HEK293T (cell line): Measurements from ENCODE around the gene SZT2.

Experiments used
- CTCF ChIA-PET: fragments of 350-600 bp; formaldehyde crosslinking; extraction: SDS; loops from one replicate; lab custom pipeline; 2021; ENCODE audit warnings: antibody characterized with exemption, inconsistent platforms; lab: Yijun Ruan, JAX
- POLR2A ChIA-PET: fragments of 350-600 bp; formaldehyde crosslinking; extraction: SDS; loops from one replicate; lab custom pipeline; 2020; ENCODE audit warnings: antibody characterized with exemption, inconsistent platforms; lab: Yijun Ruan, JAX
- DNase-seq: peaks from one replicate; pipeline ENCODE4 v3.0.0; 2012; ENCODE audit warnings: mixed read lengths; ENCODE audit errors: extremely low spot score
- ARNT ChIP-seq: fragments of 450-650 bp; IDR thresholded peaks from 2 replicates; pipeline ENCODE4 v1.6.1; 2017; ENCODE audit warnings: mild to moderate bottlenecking
- BHLHE40 ChIP-seq: fragments of 450-650 bp; IDR thresholded peaks from 2 replicates; pipeline ENCODE4 v1.6.1; 2016; ENCODE audit warnings: mild to moderate bottlenecking, moderate library complexity, borderline replicate concordance
- CTBP1 ChIP-seq: fragments of 450-650 bp; IDR thresholded peaks from 2 replicates; pipeline ENCODE4 v1.6.1; 2016; ENCODE audit warnings: borderline replicate concordance
- ELF4 ChIP-seq: fragments of 450-650 bp; IDR thresholded peaks from 2 replicates; pipeline ENCODE4 v1.6.1; 2017; ENCODE audit warnings: antibody characterized with exemption
- FOXA1 ChIP-seq: fragments of 450-650 bp; IDR thresholded peaks from 2 replicates; pipeline ENCODE4 v1.6.1; 2016; ENCODE audit warnings: mild to moderate bottlenecking
- FOXK2 ChIP-seq: fragments of 450-650 bp; IDR thresholded peaks from 2 replicates; pipeline ENCODE4 v1.6.1; 2016; ENCODE audit warnings: mild to moderate bottlenecking
- FOXM1 ChIP-seq: fragments of 450-650 bp; IDR thresholded peaks from 2 replicates; pipeline ENCODE4 v1.6.1; 2017; ENCODE audit warnings: mild to moderate bottlenecking, borderline replicate concordance
- HDGF ChIP-seq: fragments of 450-650 bp; IDR thresholded peaks from 2 replicates; pipeline ENCODE4 v1.6.1; 2017; ENCODE audit warnings: antibody characterized with exemption, borderline replicate concordance
- L3MBTL2 ChIP-seq: fragments of 450-650 bp; conservative IDR thresholded peaks from 2 replicates; pipeline ENCODE4 v1.6.1; 2016; ENCODE audit warnings: mild to moderate bottlenecking
- LEF1 ChIP-seq: fragments of 450-650 bp; IDR thresholded peaks from 2 replicates; pipeline ENCODE4 v1.6.1; 2017; ENCODE audit warnings: mild to moderate bottlenecking, borderline replicate concordance
- NFRKB ChIP-seq: fragments of 450-650 bp; IDR thresholded peaks from 2 replicates; pipeline ENCODE4 v1.6.1; 2016; ENCODE audit warnings: mild to moderate bottlenecking, moderate library complexity
- SP1 ChIP-seq: fragments of 450-650 bp; IDR thresholded peaks from 2 replicates; pipeline ENCODE4 v1.6.1; 2017
- SUZ12 ChIP-seq: fragments of 450-650 bp; IDR thresholded peaks from 2 replicates; pipeline ENCODE4 v1.6.1; 2016; ENCODE audit warnings: mild to moderate bottlenecking
- TARDBP ChIP-seq: fragments of 450-650 bp; IDR thresholded peaks from 2 replicates; pipeline ENCODE4 v1.6.1; 2016
- ZNF384 ChIP-seq: fragments of 450-650 bp; IDR thresholded peaks from 2 replicates; pipeline ENCODE4 v1.6.1; 2016
- TF ChIP-seq, protein P1 (sequence below): fragments of 450-650 bp; IDR thresholded peaks from 2 replicates; pipeline ENCODE4 v1.6.1; 2016

SZT2 gene

DNA sequence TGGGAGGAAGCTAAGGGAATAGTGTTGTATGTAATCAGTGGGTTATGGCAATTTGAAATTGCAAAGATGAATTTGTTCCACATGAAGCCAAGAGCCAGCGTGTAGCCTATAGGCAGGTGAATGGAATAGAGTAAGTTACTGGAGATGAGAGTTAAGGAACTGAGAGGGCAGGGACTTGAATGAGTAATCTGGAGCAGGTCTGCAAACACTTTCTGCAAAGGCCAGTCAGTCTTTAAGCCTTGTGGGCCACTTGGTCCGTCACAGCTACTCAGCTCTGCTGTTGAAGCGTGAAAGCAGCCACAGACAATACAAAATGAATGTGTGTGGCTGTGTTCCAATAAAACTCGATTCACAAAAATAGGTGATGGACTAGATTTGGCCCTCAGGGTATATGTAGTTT is 29.2 kb downstream of the SZT2 start:
- POLR2A ChIA-PET, result interaction anchor here (1.0 kb wide), 1 partner anchor 29 kb away, joined by 3 read pairs; the partner anchor contains the start of genes MED8 and SZT2
- DNase-seq, result no peak
- TF ChIP-seq CTBP1 (no peak), SP1 (no peak), FOXM1 (no peak)
- CTCF ChIA-PET, result no interaction called here

- CTCF ChIA-PET, result no interaction called here
- POLR2A ChIA-PET, result no interaction called here
- DNase-seq, result no peak
- TF ChIP-seq ZNF384 (no peak), ARNT (no peak), FOXM1 (no peak), NFRKB (no peak), CTBP1 (no peak), LEF1 (no peak), SUZ12 (no peak), FOXA1 (no peak), TARDBP (no peak), L3MBTL2 (no peak), FOXK2 (no peak), SP1 (no peak)
- TF ChIP-seq, protein P1, sequence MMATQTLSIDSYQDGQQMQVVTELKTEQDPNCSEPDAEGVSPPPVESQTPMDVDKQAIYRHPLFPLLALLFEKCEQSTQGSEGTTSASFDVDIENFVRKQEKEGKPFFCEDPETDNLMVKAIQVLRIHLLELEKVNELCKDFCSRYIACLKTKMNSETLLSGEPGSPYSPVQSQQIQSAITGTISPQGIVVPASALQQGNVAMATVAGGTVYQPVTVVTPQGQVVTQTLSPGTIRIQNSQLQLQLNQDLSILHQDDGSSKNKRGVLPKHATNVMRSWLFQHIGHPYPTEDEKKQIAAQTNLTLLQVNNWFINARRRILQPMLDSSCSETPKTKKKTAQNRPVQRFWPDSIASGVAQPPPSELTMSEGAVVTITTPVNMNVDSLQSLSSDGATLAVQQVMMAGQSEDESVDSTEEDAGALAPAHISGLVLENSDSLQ, result no peak
Measured at GRCh38 chr1:43419627-43420425, 30.1 kb downstream of the SZT2 start.

DNA sequence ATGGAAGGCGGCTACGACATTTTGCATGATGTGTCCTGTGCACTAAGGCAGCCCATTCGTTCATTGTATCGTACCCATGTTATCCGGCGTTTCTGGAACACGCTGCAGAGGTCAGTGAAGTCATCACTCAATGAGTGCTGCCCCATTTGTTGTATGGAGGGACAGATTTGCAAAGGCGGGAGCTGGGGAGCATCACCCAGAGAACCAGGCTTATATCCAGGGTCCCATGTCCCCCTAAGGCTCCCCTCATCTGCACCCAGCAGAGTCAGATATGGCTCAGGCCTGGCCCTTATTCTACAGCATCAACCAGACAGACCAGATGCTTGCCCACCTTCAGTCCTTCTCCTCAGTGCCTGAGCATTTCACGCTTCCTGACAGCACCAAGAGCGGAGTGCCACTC is 31.2 kb downstream of the SZT2 start:
- CTCF ChIA-PET, result no interaction called here
- DNase-seq, result no peak
- POLR2A ChIA-PET, result no interaction called here
- no peak for TF ChIP-seq ELF4
- TF ChIP-seq BHLHE40, result no peak
- no peak for TF ChIP-seq FOXA1
- TF ChIP-seq, protein P1, result no peak
- no peak for TF ChIP-seq ARNT
- TF ChIP-seq FOXK2, result no peak
- TF ChIP-seq ZNF384, result no peak
- no peak for TF ChIP-seq SUZ12
- TF ChIP-seq NFRKB, result no peak
- no peak for TF ChIP-seq L3MBTL2
- TF ChIP-seq CTBP1, result no peak

GRCh38 chr1:43421396-43421795 is 31.7 kb downstream of the SZT2 start:
- POLR2A ChIA-PET, result no interaction called here
- CTCF ChIA-PET, result no interaction called here
- no peak for DNase-seq
- no peak for TF ChIP-seq FOXM1

GRCh38 chr1:43421976-43422750 is 32.5 kb downstream of the SZT2 start:
- ChIA-PET CTCF (no interaction called here), POLR2A (no interaction called here)
- DNase-seq, result no peak
- TF ChIP-seq BHLHE40 (no peak), FOXK2 (no peak), ZNF384 (no peak), TARDBP (no peak), HDGF (no peak), CTBP1 (no peak), ARNT (no peak), SP1 (no peak), LEF1 (no peak), L3MBTL2 (no peak), NFRKB (no peak), ELF4 (no peak), SUZ12 (no peak)
- TF ChIP-seq, protein P1, result no peak

DNA sequence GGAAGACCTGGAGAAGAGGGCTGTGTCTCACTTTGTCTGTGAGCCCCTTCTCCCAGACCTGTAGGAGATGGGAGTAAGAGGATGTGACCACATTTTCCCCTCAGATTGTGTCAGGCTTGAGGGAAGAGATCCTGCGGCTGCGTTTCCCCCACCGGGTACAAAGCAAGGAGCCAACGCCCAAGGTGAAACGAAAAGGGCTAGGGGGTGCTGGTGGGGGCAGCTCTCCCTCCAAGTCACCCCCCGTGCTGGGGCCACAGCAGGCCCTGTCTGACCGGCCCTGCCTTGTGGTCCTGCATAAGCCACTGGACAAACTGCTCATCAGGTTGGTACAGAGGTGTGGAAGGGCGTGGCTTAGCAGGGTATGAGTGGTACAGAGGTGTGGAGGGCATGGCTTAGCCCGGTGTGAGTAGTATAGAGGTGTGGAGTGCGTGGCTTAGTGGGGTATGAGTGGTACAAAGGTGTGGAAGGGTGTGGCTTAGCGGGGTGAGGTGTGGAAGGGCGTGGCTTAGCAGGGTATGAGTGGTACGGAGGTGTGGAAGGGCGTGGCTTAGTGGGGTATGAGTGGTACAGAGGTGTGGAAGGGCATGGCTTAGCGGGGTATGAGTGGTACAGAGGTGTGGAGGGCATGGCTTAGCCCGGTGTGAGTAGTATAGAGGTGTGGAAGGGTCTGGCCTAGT is 33.4 kb downstream of the SZT2 start:
- ChIA-PET CTCF (no interaction called here), POLR2A (no interaction called here)
- DNase-seq, result no peak
- TF ChIP-seq SUZ12 (no peak), L3MBTL2 (no peak), ARNT (no peak)
